HK-2 (cell line): Measurements from ENCODE around the gene FGFR3.

ENCODE experiments used
- DNase-seq: peaks from one replicate; pipeline ENCODE4 v3.0.0-alpha.2; 2018; ENCODE audit not compliant: unreplicated experiment

Gene FGFR3

GRCh38 chr4:1770245-1770644 lies 22.8 kb upstream of the FGFR3 start:
- DNase-seq = no peak

- DNase-seq = no peak
These were observed 22.3 kb upstream of the FGFR3 start for GRCh38 chr4:1770791-1771231.

GRCh38 chr4:1771555-1772305 lies 21.4 kb upstream of the FGFR3 start:
- DNase-seq = no peak

GRCh38 chr4:1772853-1773538 lies 20.1 kb upstream of the FGFR3 start:
- DNase-seq = no peak

- DNase-seq = no peak
These were observed 19.3 kb upstream of the FGFR3 start for GRCh38 chr4:1773754-1774153.

GRCh38 chr4:1775731-1776500 lies 17.2 kb upstream of the FGFR3 start:
- no peak for DNase-seq

GRCh38 chr4:1776521-1777161 lies 16.5 kb upstream of the FGFR3 start:
- DNase-seq = no peak

- peak; percentile 38 for DNase-seq
These were observed 15.1 kb upstream of the FGFR3 start for GRCh38 chr4:1777822-1778641.

GRCh38 chr4:1778642-1779392 lies 14.3 kb upstream of the FGFR3 start:
- no peak for DNase-seq

- DNase-seq = no peak
These were observed 13.3 kb upstream of the FGFR3 start for GRCh38 chr4:1779588-1780382.

GRCh38 chr4:1780435-1780834 lies 12.7 kb upstream of the FGFR3 start:
- no peak for DNase-seq

GRCh38 chr4:1783015-1783414 lies 10.1 kb upstream of the FGFR3 start:
- no peak for DNase-seq

- DNase-seq = peak; percentile 77
These were observed 9.1 kb upstream of the FGFR3 start for GRCh38 chr4:1783970-1784369.

GRCh38 chr4:1784395-1784788 lies 8.7 kb upstream of the FGFR3 start:
- no peak for DNase-seq

GRCh38 chr4:1784789-1785591 lies 8.1 kb upstream of the FGFR3 start:
- DNase-seq = no peak

- no peak for DNase-seq
These were observed 7.5 kb upstream of the FGFR3 start for GRCh38 chr4:1785592-1785991.

GRCh38 chr4:1786544-1787362 lies 6.3 kb upstream of the FGFR3 start:
- no peak for DNase-seq
